Vagina (tissue), 2 donors: ENCODE measurements around the gene USH1G. TPM values are rescaled to one million over a fixed set of nuclear protein-coding genes. Genes with fewer than 3 reads are reported as not detected.
"Not testable (repeated sequence)": the region's sequence is repeated elsewhere in the genome, so short reads cannot be mapped to it uniquely, and the experiment has no call there.

Source experiments
- DNase-seq, 2 donors: peaks; one replicate each; pipeline ENCODE4 v3.0.0-alpha.2; 2017; ENCODE audit errors: extremely low spot score in 2 of 2
- H3K27ac ChIP-seq: fragments of 200-600 bp; sonication (generic); one replicate; pipeline ENCODE4 v1.5.1; 2019
- H3K27me3 ChIP-seq: fragments of 200-600 bp; sonication (generic); one replicate; pipeline ENCODE4 v1.5.1; 2019
- H3K36me3 ChIP-seq, 2 donors: fragments of 200-600 bp; sonication (generic); one replicate each; pipeline ENCODE4 v1.5.1; 2017 to 2019
- H3K4me1 ChIP-seq: fragments of 200-600 bp; sonication (generic); one replicate; pipeline ENCODE4 v1.5.1; 2019
- H3K4me3 ChIP-seq, 2 donors: fragments of 200-600 bp; sonication (generic); 1 replicate in 1 of 2; 2 replicates in 1 of 2; pipeline ENCODE4 v1.5.1; 2016 to 2019
- H3K9me3 ChIP-seq: fragments of 200-600 bp; sonication (generic); one replicate; pipeline ENCODE4 v1.5.1; 2019
- POLR2A ChIP-seq, 2 donors: fragments of 450-650 bp; IDR thresholded peaks; one replicate each; pipeline ENCODE4 v1.6.1; 2017; ENCODE audit warnings: antibody characterized with exemption in 2 of 2, mild to moderate bottlenecking in 2 of 2, moderate library complexity in 2 of 2
- POLR2AphosphoS5 ChIP-seq, 2 donors: sonication (generic); formaldehyde crosslinking; IDR thresholded peaks; one replicate each; pipeline ENCODE4 v1.9.0; 2017; ENCODE audit warnings: antibody characterized with exemption in 2 of 2, mild to moderate bottlenecking in 2 of 2, low read depth in 1 of 2; ENCODE audit not compliant: insufficient read depth in 1 of 2
- intact Hi-C: fragments of 100-400 bp; cut with DNase I; formaldehyde crosslinking; loops from one replicate; pipeline ENCODE4 v1.15.1; 2023
- total RNA-seq: library from RNA; depleted of rRNA; stranded (reverse); fragments of >200 nt; gene quantifications from one replicate; pipeline ENCODE4 v1.2.3, GENCODE V29; 2016
- TF ChIP-seq, protein P1 (sequence below), 3 experiments: fragments of 450-650 bp in 2 of 3; fragments of 200-600 bp in 1 of 3; sonication (generic) in 1 of 3; IDR thresholded peaks; one replicate each; pipeline ENCODE4 v1.5.1; 2017 to 2019; ENCODE audit warnings: antibody characterized with exemption in 3 of 3, mild to moderate bottlenecking in 2 of 3, moderate library complexity in 2 of 3

USH1G gene
- total RNA-seq, 1 donor from 2014 or later, result 0.49 TPM

DNA sequence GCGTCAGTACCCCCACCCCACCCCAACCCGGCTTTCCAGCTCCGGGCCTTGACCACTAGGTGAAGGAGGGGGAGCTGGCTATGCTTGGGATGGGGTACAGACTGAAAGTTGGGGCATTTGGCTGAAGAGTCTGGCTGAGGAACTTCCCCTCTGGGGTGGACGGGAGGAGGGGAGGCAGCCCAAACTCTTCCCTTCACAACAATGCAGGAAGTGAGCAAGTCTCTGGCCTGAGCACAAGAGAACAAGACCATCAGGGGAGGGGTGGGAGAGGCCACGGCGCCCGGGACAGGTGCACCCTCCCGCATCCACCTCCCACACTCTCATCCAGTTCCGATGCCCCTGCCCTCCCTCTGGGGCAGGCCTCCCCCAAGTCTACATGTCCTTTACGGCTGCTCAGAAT, 5.6 kb downstream of the USH1G start:
- Histone ChIP-seq H3K4me3 (no peak overlapping the region), H3K27me3 (no peaks in the 10 kb centered on the region), H3K27ac (no peak overlapping the region), H3K4me1 (peaks cover 18% of the 10 kb centered on the region), H3K36me3 (no peaks in the 10 kb centered on the region), H3K9me3 (no peaks in the 10 kb centered on the region)
- DNase-seq, result no peak
- TF ChIP-seq POLR2A (IDR thresholded peaks at IDR 0.05) (no peak), POLR2AphosphoS5 (IDR thresholded peaks at IDR 0.05; ENCODE audit: insufficient read depth in 1 of 2, low read depth in 1 of 2) (no peak)
- TF ChIP-seq, protein P1, sequence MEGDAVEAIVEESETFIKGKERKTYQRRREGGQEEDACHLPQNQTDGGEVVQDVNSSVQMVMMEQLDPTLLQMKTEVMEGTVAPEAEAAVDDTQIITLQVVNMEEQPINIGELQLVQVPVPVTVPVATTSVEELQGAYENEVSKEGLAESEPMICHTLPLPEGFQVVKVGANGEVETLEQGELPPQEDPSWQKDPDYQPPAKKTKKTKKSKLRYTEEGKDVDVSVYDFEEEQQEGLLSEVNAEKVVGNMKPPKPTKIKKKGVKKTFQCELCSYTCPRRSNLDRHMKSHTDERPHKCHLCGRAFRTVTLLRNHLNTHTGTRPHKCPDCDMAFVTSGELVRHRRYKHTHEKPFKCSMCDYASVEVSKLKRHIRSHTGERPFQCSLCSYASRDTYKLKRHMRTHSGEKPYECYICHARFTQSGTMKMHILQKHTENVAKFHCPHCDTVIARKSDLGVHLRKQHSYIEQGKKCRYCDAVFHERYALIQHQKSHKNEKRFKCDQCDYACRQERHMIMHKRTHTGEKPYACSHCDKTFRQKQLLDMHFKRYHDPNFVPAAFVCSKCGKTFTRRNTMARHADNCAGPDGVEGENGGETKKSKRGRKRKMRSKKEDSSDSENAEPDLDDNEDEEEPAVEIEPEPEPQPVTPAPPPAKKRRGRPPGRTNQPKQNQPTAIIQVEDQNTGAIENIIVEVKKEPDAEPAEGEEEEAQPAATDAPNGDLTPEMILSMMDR (IDR thresholded peaks at IDR 0.05), result no peak
- intact Hi-C loops, result no loop called here

DNA sequence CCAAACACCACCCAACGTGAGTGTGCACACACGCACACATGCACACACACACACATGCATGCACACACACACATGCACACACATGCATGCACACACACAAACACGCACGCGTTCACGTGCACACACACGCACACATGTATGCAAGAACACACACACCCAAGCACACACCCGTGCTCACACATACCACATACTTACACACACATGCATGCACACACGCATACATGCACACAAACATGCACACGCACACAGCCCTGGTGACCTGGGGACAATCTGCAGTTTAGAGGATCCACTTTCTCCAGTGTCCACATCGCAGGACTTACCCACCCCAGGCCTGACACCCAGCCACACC, 6.2 kb downstream of the USH1G start:
- H3K36me3 ChIP-seq, result no peaks in the 10 kb centered on the region
- no peaks in the 10 kb centered on the region for H3K27me3 ChIP-seq
- no peak for DNase-seq
- no peak overlapping the region for H3K27ac ChIP-seq
- intact Hi-C loops, result no loop called here
- H3K4me3 ChIP-seq, result no peak overlapping the region
- peaks cover 12% of the 10 kb centered on the region for H3K4me1 ChIP-seq
- TF ChIP-seq POLR2A (IDR thresholded peaks at IDR 0.05), result no peak
- no peak for TF ChIP-seq POLR2AphosphoS5 (IDR thresholded peaks at IDR 0.05; ENCODE audit: insufficient read depth in 1 of 2, low read depth in 1 of 2)
- TF ChIP-seq, protein P1 (IDR thresholded peaks at IDR 0.05), result no peak
- no peaks in the 10 kb centered on the region for H3K9me3 ChIP-seq

DNA sequence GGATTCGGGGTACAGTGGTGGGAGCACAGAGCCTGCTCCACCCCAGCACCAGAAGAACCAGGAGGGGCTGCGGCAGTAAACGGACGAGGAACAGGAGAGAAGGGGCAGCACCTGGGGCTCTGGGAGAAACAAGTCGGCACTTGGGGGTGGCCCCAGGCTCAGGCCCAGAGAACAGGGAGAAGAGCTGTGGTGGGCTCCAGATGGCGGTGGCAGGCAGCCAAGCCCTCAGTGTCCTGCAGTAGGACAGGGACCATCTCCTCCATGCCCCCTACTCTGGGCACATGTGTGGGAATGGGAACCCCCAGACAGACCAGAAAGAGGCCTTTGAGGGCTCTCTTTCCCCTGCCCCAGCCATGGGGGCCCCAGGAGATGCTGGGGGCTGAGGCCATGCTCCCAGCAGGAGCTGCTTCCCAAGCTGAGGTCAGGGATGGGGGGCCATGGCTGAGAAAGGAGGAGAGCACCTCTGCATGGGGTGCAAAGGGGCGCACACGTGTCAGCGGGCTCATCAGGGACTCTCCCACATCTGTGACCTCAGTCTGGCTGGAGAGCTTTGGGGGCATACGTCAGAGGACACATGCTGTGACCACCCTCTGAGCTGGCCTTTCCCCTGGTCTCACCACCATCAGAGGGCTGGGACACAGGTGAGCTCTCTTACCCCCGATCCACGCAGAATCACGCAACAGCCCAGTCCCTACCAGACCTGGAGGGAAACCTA, 6.8 kb downstream of the USH1G start:
- intact Hi-C loops, result no loop called here
- no peaks in the 10 kb centered on the region for H3K9me3 ChIP-seq
- TF ChIP-seq, protein P1 (IDR thresholded peaks at IDR 0.05), result no peak
- no peak for TF ChIP-seq POLR2AphosphoS5 (IDR thresholded peaks at IDR 0.05; ENCODE audit: insufficient read depth in 1 of 2, low read depth in 1 of 2)
- TF ChIP-seq POLR2A (IDR thresholded peaks at IDR 0.05), result no peak
- no peaks in the 10 kb centered on the region for H3K36me3 ChIP-seq
- peaks cover 7% of the 10 kb centered on the region for H3K4me1 ChIP-seq
- DNase-seq, result no peak
- no peak overlapping the region for H3K27ac ChIP-seq
- H3K27me3 ChIP-seq, result no peaks in the 10 kb centered on the region
- no peak overlapping the region for H3K4me3 ChIP-seq

DNA sequence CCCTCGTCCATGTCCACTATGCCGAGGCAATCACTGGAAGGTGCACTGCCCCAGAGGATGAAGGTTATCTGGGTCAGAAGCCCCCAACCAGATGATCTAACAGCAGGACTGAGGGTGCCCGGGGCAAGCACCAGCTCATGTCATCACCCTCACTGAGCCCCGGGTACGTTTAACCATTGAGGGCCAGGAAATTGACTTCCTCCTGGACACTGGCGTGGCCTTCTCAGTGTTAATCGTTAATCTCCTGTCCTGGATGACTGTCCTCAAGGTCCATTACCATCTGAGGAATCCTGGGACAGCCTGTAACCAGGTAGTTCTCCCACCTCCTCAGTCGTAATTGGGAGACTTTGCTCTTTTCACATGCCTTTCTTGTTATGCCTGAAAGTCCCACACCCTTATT, 11.6 kb downstream of the USH1G start:
- H3K4me3 ChIP-seq, H3K9me3 ChIP-seq, H3K4me1 ChIP-seq, H3K27ac ChIP-seq, intact Hi-C loops, H3K36me3 ChIP-seq, DNase-seq, H3K27me3 ChIP-seq: not testable (repeated sequence)

DNA sequence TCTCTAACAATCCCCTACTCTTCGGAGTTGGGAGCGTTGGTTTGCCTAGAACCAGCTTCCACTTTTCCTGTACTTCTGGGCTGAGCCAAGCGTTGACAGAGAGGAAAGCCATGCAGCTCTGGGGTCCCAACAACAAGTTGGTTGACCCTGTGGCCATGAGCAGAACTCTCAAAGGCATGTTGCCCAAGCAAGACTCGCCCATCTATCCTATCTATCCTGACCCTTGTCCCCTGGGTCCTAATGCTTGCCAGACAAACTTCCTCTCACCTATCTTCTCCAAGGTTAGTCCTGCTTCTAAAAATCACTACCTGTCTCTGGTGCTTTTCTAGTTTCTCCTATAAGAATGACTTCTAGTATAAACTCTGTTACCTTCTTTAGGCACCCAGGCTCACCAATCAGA, 14.0 kb downstream of the USH1G start:
- H3K36me3 ChIP-seq, H3K27me3 ChIP-seq, H3K9me3 ChIP-seq, DNase-seq, H3K4me3 ChIP-seq, H3K4me1 ChIP-seq, intact Hi-C loops, H3K27ac ChIP-seq: not testable (repeated sequence)

DNA sequence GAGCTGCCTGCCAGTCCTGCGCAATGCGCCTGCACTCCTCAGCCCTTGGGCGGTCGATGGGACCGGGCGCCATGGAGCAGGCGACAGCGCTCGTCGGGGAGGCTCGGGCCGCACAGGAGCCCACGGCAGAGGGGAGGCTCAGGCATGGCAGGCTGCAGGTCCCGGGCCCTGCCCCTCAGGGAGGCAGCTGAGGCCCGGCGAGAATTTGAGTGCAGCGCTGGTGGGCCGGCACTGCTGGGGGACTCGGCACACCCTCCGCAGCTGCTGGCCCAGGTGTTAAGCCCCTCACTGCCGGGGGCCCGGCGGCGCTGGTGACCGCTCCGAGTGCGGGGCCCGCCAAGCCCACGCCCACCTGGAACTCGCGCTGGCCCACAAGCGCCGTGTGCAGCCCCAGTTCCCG, 16.0 kb downstream of the USH1G start:
- Histone ChIP-seq H3K4me3 (no peak overlapping the region), H3K9me3 (no peaks in the 10 kb centered on the region), H3K27ac (no peak overlapping the region), H3K4me1 (no peaks in the 10 kb centered on the region), H3K36me3 (no peaks in the 10 kb centered on the region), H3K27me3 (no peaks in the 10 kb centered on the region)
- TF ChIP-seq POLR2A (IDR thresholded peaks at IDR 0.05) (no peak), POLR2AphosphoS5 (IDR thresholded peaks at IDR 0.05; ENCODE audit: insufficient read depth in 1 of 2, low read depth in 1 of 2) (no peak)
- TF ChIP-seq, protein P1 (IDR thresholded peaks at IDR 0.05), result no peak
- intact Hi-C loops, result no loop called here
- no peak for DNase-seq

DNA sequence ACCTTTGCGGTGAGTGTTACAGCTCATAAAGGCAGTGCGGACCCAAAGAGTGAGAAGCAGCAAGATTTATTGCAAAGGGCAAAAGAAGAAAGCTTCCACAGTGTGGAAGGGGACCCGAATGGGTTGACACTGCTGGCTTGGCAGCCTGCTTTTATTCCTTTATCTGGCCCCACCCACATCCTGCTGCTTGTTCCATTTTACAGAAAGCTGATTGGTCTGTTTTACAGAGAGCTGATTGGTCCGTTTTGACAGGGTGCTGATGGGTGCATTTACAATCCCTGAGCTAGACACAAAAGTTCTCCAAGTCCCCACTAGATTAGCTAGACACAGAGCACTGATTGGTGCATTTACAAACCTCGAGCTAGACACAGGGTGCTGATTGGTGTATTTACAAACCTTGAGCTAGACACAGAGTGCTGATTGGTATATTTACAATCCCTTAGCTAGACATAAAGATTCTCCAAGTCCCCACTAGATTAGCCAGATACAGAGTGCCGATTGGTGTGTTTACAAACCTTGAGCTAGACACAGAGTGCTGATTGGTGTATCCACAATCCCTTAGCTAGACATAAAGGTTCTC, 16.8 kb downstream of the USH1G start:
- H3K4me3 ChIP-seq, intact Hi-C loops, H3K4me1 ChIP-seq, H3K36me3 ChIP-seq, H3K27ac ChIP-seq, DNase-seq, H3K9me3 ChIP-seq, H3K27me3 ChIP-seq: not testable (repeated sequence)
